Uterus (tissue), 2 donors: Measurements from ENCODE around the gene PRRC1.

Source experiments
- CTCF ChIP-seq, 4 experiments: fragments of 200-600 bp in 2 of 4; fragments of 450-650 bp in 2 of 4; sonication (generic) in 2 of 4; IDR thresholded peaks; one replicate each; pipeline ENCODE4 v1.5.1; 2016 to 2019; ENCODE audit warnings: antibody characterized with exemption in 4 of 4, mild to moderate bottlenecking in 2 of 4, moderate library complexity in 1 of 4
- POLR2A ChIP-seq, 2 donors: fragments of 450-650 bp; IDR thresholded peaks; one replicate each; pipeline ENCODE4 v1.6.1; 2016; ENCODE audit warnings: antibody characterized with exemption in 2 of 2, mild to moderate bottlenecking in 1 of 2, moderate library complexity in 1 of 2

- TF ChIP-seq CTCF (IDR thresholded peaks at IDR 0.05) = no peak
- TF ChIP-seq POLR2A (IDR thresholded peaks at IDR 0.05) = no peak
Measured at GRCh38 chr5:127595484-127596368, 78.3 kb downstream of the PRRC1 start.
